Measurements from ENCODE around the gene MAGI3. TPM values are rescaled to one million over a fixed set of nuclear protein-coding genes. Genes with fewer than 3 reads are reported as not detected.

MAGI3 gene
- total and polyA plus RNA-seq, 9 donors, result 5.3 to 20.8 (median 15.4) TPM

DNA sequence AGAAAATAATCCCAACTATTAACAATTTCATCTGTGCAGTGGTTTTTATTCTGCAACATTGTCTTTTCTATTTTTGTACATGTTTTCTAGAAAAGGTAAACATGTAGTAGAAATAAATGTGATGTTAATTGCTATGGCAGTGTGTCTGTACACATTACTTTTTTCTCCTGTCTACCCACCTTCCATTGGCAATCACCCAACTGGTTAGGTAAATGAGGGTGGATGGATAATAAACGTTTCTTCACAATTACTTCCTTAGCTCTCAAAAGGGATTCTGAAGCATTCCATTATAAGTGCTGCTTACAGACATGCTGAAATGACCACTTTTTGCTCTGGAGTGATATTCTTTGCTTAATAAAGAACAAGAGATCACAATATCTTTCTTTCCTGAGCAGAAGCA, 61.4 kb downstream of the MAGI3 start:
- TF ChIP-seq POLR2A (IDR thresholded peaks at IDR 0.05) (no peak), EP300 (IDR thresholded peaks at IDR 0.05) (no peak)
- TF ChIP-seq, protein P1, sequence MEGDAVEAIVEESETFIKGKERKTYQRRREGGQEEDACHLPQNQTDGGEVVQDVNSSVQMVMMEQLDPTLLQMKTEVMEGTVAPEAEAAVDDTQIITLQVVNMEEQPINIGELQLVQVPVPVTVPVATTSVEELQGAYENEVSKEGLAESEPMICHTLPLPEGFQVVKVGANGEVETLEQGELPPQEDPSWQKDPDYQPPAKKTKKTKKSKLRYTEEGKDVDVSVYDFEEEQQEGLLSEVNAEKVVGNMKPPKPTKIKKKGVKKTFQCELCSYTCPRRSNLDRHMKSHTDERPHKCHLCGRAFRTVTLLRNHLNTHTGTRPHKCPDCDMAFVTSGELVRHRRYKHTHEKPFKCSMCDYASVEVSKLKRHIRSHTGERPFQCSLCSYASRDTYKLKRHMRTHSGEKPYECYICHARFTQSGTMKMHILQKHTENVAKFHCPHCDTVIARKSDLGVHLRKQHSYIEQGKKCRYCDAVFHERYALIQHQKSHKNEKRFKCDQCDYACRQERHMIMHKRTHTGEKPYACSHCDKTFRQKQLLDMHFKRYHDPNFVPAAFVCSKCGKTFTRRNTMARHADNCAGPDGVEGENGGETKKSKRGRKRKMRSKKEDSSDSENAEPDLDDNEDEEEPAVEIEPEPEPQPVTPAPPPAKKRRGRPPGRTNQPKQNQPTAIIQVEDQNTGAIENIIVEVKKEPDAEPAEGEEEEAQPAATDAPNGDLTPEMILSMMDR (IDR thresholded peaks at IDR 0.05), result no peak
- DNase-seq, result no peak
- WGBS, 3 donors, result 13 to 23% (median 20%) methylated on average over 1 of the region's 1 CpG
- H3K9me3 ChIP-seq, result no peaks in the 10 kb centered on the region
- H3K4me1 ChIP-seq (ENCODE audit: insufficient read depth), result no peaks in the 10 kb centered on the region
- no peak overlapping the region for H3K27ac ChIP-seq
- no peaks in the 10 kb centered on the region for H3K36me3 ChIP-seq
- no peak overlapping the region for H3K4me3 ChIP-seq
- H3K27me3 ChIP-seq, result no peaks in the 10 kb centered on the region
- intact Hi-C loops (cut with DNase I), result no loop called here

DNA sequence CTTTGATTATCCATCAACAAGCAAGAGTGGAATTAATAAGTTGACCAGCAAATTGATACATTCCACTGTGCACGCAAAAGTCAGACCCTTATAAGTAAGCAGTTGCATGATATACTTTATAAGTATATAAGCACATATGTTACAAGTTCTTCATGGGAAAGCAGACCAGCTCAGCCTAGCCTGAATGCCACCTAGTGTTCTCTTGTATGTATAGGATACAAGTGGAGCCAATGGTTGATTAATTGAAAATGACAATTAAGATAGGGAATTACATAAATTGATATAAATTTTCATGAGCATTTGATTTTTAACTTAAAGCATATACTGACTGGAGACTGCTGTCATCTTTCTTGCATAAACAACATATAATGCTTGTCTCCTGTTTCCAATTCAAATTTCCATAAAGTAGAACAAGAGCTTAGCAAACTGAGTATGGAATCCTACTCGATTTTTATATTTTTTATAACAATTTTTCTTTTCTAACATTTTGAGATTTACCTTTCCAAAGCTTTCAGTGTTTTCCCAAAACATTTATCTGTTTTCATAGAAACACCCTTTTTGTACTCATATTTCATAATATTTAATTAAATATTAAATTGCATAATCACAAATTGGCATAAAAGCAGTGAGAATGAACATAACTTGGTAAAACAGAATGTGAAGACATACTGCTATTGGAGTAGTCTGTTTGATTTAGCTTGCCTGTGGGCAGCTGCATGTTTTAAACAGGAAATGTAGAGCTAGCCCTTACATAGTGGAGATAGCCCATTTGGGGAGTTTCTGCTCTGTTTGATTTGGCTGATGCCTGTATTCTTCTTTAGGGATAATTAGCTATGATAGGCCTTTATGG, 62.8 kb downstream of the MAGI3 start:
- WGBS, 3 donors, result 57 to 65% (median 60%) methylated on average over 2 of the region's 2 CpGs
- intact Hi-C loops (cut with DNase I), result no loop called here
- no peak overlapping the region for H3K27ac ChIP-seq

DNA sequence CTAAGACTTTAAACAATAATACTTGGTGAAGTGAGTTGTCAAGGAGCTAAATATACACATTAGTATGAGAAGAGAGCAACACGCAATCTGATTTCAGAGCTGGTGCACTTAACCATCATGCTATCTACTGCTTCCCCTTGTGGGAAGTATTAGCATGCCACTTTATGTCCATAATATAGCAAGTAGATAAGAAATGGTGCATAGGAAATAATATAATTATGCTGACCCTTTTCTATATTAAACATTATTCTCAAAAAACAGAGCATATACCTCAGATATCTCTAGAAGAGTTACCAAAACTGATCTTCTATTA, 63.4 kb downstream of the MAGI3 start:
- H3K4me3 ChIP-seq, result no peak overlapping the region
- no peaks in the 10 kb centered on the region for H3K9me3 ChIP-seq
- DNase-seq, result no peak
- no peaks in the 10 kb centered on the region for H3K36me3 ChIP-seq
- H3K27me3 ChIP-seq, result no peaks in the 10 kb centered on the region
- no peak overlapping the region for H3K27ac ChIP-seq
- H3K4me1 ChIP-seq (ENCODE audit: insufficient read depth), result peaks cover 2% of the 10 kb centered on the region
- intact Hi-C loops (cut with DNase I), result no loop called here
- TF ChIP-seq POLR2A (IDR thresholded peaks at IDR 0.05) (no peak), EP300 (IDR thresholded peaks at IDR 0.05) (no peak)
- TF ChIP-seq, protein P1 (IDR thresholded peaks at IDR 0.05), result no peak
- 80 to 87% (median 82%) methylated on average over 1 of the region's 1 CpG for WGBS, 3 donors

More for the DNA sequence above, 62.8 kb downstream of the MAGI3 start:
- TF ChIP-seq, protein P1 (IDR thresholded peaks at IDR 0.05), result no peak
- no peak for TF ChIP-seq EP300 (IDR thresholded peaks at IDR 0.05)
- TF ChIP-seq POLR2A (IDR thresholded peaks at IDR 0.05), result no peak
- no peaks in the 10 kb centered on the region for H3K36me3 ChIP-seq
- no peaks in the 10 kb centered on the region for H3K4me1 ChIP-seq (ENCODE audit: insufficient read depth)
- no peak for DNase-seq
- no peak overlapping the region for H3K4me3 ChIP-seq
- H3K27me3 ChIP-seq, result no peaks in the 10 kb centered on the region
- H3K9me3 ChIP-seq, result no peaks in the 10 kb centered on the region

DNA sequence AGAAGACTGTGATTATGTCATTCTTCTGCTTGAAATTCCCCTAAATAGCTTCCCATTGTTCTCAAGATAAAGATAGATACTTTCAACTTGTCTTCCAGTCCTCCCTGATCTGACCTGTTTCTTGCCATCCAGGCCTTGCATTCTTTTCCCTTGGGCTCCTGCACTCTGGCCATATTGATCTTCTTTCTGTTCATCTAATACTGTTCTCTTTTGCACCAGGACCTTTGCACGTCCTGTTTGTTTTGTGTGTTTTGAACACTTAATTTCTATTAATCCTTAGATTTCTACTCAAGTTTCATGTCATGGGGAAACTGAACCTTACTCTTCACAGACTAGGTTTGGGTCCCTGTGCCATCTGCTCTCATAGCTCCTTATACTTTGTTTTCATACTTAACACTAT, 65.1 kb downstream of the MAGI3 start:
- no peak for TF ChIP-seq POLR2A (IDR thresholded peaks at IDR 0.05)
- TF ChIP-seq EP300 (IDR thresholded peaks at IDR 0.05), result no peak
- TF ChIP-seq, protein P1 (IDR thresholded peaks at IDR 0.05), result no peak
- H3K36me3 ChIP-seq, result no peaks in the 10 kb centered on the region
- H3K9me3 ChIP-seq, result no peaks in the 10 kb centered on the region
- H3K27ac ChIP-seq, result no peak overlapping the region
- intact Hi-C loops (cut with DNase I), result no loop called here
- H3K27me3 ChIP-seq, result no peaks in the 10 kb centered on the region
- WGBS, 3 donors, result 98 to 100% (median 100%) methylated on average over 1 of the region's 1 CpG
- DNase-seq, result no peak
- no peak overlapping the region for H3K4me3 ChIP-seq
- peaks cover 2% of the 10 kb centered on the region for H3K4me1 ChIP-seq (ENCODE audit: insufficient read depth)
